Femur (tissue), 1 donor: ENCODE results near the gene CEBPZOS.
"Not testable (repeated sequence)": the region's sequence is repeated elsewhere in the genome, so short reads cannot be mapped to it uniquely, and the experiment has no call there.

ENCODE experiments used
- DNase-seq: peaks from one replicate; pipeline ENCODE4 v3.0.0-alpha.2; 2017

The CEBPZOS gene

GRCh38 chr2:37191747-37192146 is 4.5 kb upstream of the CEBPZOS start:
- DNase-seq, result no peak

- DNase-seq, result no peak
These were observed 3.7 kb upstream of the CEBPZOS start for GRCh38 chr2:37192551-37192950.

GRCh38 chr2:37195862-37196319 is 405 bp upstream of the CEBPZOS start:
- not testable (repeated sequence) for DNase-seq

- DNase-seq, result no peak
These were observed 2.4 kb downstream of the CEBPZOS start for GRCh38 chr2:37198681-37199065.

GRCh38 chr2:37201208-37201607 is 4.9 kb downstream of the CEBPZOS start:
- DNase-seq, result no peak

- DNase-seq, result no peak
These were observed 5.5 kb downstream of the CEBPZOS start for GRCh38 chr2:37201766-37202165.

- DNase-seq, result no peak
These were observed 7.4 kb downstream of the CEBPZOS start for GRCh38 chr2:37203708-37204107.

GRCh38 chr2:37205071-37205661 is 8.9 kb downstream of the CEBPZOS start:
- not testable (repeated sequence) for DNase-seq

- no peak for DNase-seq
These were observed 9.5 kb downstream of the CEBPZOS start for GRCh38 chr2:37205689-37206341.

- DNase-seq, result not testable (repeated sequence)
These were observed 10.5 kb downstream of the CEBPZOS start for GRCh38 chr2:37206760-37207159.

GRCh38 chr2:37211212-37211611 is 14.9 kb downstream of the CEBPZOS start:
- no peak for DNase-seq

- no peak for DNase-seq
These were observed 15.6 kb downstream of the CEBPZOS start for GRCh38 chr2:37211939-37212338.

- DNase-seq, result no peak
These were observed 19.0 kb downstream of the CEBPZOS start for GRCh38 chr2:37215250-37215649.

GRCh38 chr2:37219046-37219445 is 22.8 kb downstream of the CEBPZOS start:
- DNase-seq, result no peak

- no peak for DNase-seq
These were observed 26.8 kb downstream of the CEBPZOS start for GRCh38 chr2:37223131-37223530.

GRCh38 chr2:37224063-37224462 is 27.8 kb downstream of the CEBPZOS start:
- no peak for DNase-seq

GRCh38 chr2:37225129-37225528 is 28.8 kb downstream of the CEBPZOS start:
- not testable (repeated sequence) for DNase-seq

- no peak for DNase-seq
These were observed 30.6 kb downstream of the CEBPZOS start for GRCh38 chr2:37226863-37227262.

- DNase-seq, result no peak
These were observed 32.5 kb downstream of the CEBPZOS start for GRCh38 chr2:37228788-37229187.

GRCh38 chr2:37230581-37230980 is 34.3 kb downstream of the CEBPZOS start:
- no peak for DNase-seq

- DNase-seq, result peak; percentile 96
These were observed 35.2 kb downstream of the CEBPZOS start, which contains the start of the genes CEBPZ and NDUFAF7 for GRCh38 chr2:37231241-37232130. CEBPZ (minus strand) TSS chr2:37231596; CDS start chr2:37231567, 29 bp downstream. NDUFAF7 (plus strand) TSS chr2:37231658; CDS start chr2:37231706, 48 bp downstream.

- peak; percentile 29 for DNase-seq
These were observed 36.0 kb downstream of the CEBPZOS start for GRCh38 chr2:37232131-37232933.

GRCh38 chr2:37243435-37243834 is 47.1 kb downstream of the CEBPZOS start:
- no peak for DNase-seq
